Measurements from ENCODE around the gene TUBAL3.
"Not testable (repeated sequence)": the region's sequence is repeated elsewhere in the genome, so short reads cannot be mapped to it uniquely, and the experiment has no call there.

TUBAL3 gene

DNA sequence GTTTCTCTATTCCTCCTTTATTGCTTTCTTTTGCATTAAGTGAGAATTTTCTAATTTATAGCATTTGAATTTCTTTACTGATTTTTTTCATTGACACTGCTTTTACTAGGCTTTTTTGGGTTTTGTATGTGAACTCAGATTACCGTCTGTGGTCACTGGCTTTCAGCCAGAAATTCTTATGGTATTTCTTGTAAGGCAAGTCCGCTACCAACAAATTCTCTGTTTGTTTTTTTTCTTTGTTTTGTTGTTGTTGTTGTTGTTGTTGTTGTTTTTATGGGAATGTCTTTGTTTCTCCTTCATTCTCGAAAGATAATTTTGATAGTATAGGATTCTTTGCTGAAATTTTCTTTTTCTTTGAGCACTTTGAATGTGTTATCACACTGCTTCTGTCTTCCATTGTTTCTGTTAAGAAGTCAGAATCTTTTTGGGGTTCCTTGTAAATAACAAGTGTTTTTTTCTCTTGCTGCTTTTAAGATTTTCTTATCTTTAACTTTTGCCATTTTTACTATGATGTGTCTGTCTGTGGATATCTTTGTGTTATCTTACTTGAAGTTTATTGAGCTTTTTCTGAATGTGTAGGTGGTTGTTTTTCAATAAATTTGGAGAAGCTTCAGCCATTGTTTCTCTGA lies 15.0 kb upstream of the TUBAL3 start:
- DNase-seq = no peak

DNA sequence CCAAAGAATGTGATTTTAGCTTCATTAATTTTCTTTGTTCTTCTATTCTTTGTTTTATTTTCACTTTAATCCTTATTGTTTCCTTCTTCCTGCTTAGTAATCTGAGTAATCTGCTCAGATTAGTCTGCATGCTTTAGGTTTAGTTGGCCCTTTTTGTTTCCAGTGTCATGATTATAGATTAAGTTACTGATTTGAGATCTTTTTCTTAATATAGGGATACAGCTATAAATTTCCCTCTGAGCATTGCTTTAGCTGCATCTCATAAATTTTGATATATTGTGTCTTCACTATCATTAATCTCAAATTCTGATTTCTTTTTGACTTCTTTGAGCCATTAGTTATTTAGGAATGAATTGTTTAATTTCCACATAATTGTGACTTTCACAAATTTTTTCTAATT lies 14.0 kb upstream of the TUBAL3 start:
- DNase-seq = no peak

DNA sequence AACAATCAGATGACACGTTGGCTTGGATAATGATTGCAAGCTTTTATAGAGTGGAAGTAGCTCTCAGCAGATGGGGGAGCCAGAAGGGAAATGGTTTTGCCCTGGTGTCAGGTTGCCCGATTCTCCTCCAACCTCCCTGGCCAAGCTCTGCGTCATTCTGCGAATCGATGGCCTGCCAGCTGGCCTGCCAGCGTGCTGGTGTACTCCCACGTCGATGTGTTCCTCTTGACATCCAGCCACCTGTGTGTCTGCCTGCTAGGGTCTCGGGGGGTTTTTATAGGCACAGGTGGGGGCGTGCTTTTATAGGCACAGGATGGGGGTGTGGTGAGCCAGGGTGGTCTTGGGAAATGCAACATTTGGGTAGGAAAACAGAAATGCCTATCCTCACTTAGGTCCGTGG lies 12.4 kb upstream of the TUBAL3 start:
- no peak for DNase-seq

DNA sequence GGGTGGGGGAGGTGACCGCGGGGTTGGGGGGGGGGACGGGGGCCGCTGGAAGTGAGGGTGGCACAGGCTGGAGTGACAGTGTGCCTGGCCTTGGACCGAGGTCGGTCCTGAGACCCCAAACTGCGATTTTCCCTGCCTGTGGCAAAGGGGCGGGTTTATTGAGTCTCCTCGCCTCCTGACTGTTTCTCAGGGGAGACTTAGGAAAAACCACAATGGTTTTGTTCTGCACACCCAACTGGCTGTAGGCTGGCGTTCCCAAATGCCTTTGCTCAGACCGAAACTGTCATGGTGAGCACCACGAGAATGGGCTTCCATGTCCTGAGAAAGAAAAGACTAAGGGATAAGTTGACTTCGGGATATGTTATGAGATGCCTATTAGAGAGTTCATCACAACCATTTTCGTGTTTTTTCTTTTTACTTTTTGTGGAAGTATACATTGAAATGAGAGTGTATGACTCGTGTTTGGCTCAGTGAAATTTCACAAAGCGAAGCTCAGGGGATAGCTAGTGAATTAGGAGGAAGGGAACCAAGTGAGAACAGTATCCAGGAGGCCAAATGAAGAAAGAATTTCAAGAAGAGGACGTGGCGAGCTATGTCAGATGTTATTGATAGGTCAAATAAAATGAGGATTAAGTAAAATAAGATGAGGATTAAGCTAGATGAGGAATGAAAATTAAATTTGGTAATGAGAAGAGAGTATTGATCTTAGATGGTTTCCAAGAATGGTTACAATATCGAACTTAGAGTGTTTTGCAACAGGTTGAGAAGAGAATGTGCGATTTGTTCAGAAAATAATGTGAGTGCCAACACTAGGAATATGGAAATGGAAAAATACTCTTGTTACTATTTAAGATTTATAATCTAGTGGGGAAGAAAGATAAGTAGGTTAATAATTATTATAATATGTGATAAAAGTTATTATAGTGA lies 8.6 kb upstream of the TUBAL3 start:
- DNase-seq = no peak

- peak; percentile 69 for DNase-seq
These were observed 7.8 kb upstream of the TUBAL3 start, which contains the start of gene NET1 for GRCh38 chr10:5412277-5412941. Gene NET1, plus strand, starts transcription at chr10:5412557. Its CDS starts 136 bp downstream, at chr10:5412693.

GRCh38 chr10:5411941-5412276 lies 7.3 kb upstream of the TUBAL3 start:
- no peak for DNase-seq

GRCh38 chr10:5410787-5411186 lies 6.2 kb upstream of the TUBAL3 start:
- DNase-seq = not testable (repeated sequence)

GRCh38 chr10:5406918-5407317 lies 2.3 kb upstream of the TUBAL3 start:
- no peak for DNase-seq

DNA sequence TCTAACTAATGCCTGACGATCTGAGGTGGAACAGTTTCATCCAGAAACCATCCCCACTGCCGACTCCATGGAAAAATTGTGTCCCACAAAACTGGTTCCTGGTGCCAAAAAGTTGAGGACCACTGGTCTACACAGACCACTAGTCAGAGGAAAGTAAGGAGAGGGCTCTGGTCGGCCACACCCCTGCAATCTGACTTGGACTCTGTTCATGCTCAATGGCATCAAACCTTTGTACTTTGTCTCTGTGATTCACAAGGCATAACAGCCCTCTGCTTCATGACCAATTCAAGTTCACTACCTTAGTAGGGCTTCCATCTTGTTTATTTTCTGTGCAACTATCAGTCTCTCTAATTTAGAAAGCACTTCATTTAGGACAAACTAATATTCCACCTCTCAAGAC lies 1.8 kb downstream of the TUBAL3 start:
- DNase-seq = no peak

DNA sequence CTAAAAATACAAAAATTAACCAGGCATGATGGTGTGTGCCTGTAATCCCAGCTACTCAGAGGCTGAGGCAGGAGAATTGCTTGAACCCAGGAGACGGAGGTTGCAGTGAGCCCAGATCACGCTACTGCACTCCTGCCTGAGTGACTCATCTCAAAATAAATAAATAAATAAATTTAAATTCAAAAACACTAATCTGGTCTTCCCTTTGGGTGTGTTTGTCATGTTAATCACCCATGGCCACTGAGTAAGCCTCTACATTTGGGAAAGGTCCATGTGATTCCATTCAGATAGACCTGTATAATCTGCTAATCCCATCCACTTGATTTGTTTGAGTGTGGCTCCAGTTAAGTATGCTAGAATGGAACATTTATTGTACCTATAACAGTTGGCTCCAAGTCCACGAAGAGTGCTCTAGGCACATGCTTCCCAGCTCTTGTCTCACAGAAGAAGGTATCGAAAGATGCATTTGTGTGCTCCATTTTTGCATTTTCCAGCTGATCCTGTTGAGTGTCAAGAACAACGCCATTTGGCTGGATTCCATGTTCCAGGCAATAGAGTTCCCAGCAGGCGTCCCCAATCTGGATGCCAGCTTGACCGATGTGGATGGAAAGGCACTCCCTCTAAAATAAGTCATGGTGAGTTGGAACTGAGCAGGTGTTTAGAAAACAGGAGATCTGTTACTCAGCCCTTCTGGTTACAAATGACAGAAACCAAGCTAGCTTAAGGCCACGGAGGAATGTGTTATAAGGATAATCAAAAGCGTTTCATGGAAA lies 4.0 kb downstream of the TUBAL3 start:
- no peak for DNase-seq

- DNase-seq = no peak
These were observed 5.3 kb downstream of the TUBAL3 start for GRCh38 chr10:5399332-5399731.

- DNase-seq = no peak
These were observed 7.9 kb downstream of the TUBAL3 start for GRCh38 chr10:5396556-5397300.

- no peak for DNase-seq
These were observed 9.5 kb downstream of the TUBAL3 start for GRCh38 chr10:5395168-5395567.

DNA sequence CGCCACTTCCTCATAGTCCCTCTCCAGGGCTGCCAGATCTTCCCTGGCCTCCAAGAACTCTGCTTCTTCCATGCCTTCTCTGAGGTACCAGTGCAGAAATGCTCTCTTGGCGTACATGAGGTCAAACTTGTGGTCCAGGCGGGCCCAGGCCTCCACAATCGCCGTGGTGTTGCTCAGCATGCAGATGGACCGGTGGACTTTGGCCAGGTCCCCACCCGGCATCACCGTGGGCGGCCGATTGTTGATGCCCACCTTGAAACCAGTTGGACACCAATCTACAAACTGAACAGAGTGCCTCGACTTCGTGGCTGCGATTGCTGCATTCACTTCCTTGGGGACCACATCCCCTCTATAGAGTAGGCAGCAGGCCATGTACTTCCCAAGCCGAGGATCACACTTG lies 11.1 kb downstream of the TUBAL3 start:
- no peak for DNase-seq

GRCh38 chr10:5391790-5392189 lies 12.8 kb downstream of the TUBAL3 start:
- DNase-seq = no peak

DNA sequence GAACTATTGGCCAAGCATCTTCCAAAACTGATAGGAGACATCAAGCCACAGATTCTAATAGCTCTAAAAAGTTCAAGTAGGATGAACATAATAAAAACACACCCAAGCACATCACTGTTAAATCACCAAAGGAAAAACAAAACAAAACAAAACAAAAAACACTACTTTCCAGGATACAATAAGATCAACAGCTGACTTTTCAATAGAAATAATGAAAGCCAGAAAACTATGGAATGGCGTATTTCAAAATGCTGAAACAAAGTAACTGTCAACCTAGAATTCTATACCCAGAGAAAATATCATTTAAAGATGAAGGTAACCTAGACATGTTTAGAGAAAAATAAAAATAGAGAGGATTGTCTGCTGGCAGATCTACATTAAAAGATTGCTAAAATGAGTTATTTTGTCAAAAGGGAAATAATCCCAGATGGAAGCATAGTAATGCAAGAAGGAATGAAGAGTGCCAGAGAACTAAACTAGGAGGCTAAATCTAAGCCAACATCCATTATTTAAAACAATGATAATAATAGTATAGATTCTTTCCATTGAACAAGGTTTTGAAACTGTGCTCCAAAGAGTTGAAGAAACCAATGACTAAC lies 13.9 kb downstream of the TUBAL3 start:
- DNase-seq = no peak

DNA sequence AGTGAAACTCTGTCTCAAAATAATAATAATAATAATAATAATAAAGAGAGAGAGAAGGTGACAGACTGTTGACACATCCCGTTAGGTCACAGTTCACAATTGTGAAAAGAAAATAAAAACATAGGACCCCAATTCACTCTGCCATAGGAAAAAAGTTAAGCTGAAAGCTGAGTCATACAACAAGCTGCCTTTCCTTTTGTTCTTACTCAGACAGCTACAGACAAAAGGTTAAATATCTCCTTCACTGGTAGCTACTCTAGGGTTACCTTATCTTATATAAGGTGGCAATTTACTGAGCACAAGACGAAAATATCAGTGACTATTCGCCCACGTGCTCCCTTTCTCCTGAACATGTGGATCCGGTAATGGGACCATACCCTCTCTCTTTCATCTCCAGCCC lies 17.5 kb downstream of the TUBAL3 start:
- no peak for DNase-seq

DNA sequence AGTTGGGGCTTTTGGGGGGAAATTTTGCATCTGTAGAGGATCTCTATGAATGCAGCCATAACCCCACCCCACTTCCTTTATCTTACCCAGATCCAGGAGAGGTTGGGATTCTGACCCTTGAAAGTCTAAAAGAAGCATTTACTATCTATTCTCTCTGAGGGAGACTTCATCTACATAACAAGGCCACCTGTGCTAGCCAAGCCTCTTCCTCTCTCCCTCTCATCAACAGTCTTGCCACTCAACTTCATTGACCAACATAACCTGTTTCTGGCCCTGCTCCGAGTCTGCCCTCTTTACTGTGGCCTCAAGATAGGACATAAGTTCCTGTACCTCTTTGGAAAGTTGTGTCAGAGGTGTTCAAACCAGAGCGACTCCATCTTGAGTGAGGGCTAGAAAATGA lies 19.4 kb downstream of the TUBAL3 start:
- no peak for DNase-seq

DNA sequence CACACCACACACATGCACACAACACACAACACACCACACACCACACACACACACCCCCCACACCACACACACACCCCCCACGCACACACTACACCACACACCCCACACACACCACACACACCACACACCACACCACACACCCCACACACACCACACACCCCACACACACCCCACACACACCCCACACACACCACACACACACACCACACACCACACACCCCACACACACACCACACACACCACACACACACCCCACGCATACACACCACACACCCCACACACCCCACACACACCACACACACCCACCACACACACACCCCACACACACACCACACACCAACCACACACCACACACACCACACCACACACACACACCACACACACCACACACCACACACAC lies 23.4 kb downstream of the TUBAL3 start:
- no peak for DNase-seq

DNA sequence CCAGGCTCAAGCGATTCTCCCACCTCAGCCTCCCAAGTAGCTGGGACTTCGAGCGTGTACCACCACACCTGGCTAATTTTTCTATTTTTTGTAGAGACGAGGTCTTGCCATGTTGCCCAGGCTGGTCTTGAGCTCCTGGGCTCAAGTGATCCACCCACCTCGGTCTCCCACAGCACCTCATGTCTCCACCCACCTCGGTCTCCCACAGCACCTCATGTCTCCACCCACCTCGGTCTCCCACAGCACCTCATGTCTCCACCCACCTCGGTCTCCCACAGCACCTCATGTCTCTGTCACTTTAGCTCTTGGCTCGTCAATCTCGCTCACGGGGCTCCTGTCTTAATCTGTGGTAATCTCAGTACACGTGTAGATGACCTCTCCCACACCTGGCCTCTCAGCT lies 24.2 kb downstream of the TUBAL3 start:
- not testable (repeated sequence) for DNase-seq

DNA sequence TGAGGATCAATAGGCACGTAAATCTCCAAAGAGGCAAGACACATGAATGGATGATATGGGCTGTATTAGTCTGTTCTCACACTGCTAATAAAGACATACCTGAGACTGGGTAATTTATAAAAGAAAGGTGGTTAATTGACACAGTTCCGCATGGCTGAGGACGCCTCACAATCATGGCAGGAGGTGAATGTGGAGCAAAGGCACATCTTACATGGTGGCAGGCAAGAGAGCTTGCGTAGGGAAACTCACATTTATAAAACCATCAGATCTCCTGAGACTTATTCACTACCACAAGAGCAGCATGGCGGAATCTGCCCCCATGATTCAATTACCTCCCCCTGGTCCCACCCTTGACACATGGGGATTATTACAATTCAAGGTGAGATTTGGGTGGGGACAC lies 25.4 kb downstream of the TUBAL3 start:
- not testable (repeated sequence) for DNase-seq

DNA sequence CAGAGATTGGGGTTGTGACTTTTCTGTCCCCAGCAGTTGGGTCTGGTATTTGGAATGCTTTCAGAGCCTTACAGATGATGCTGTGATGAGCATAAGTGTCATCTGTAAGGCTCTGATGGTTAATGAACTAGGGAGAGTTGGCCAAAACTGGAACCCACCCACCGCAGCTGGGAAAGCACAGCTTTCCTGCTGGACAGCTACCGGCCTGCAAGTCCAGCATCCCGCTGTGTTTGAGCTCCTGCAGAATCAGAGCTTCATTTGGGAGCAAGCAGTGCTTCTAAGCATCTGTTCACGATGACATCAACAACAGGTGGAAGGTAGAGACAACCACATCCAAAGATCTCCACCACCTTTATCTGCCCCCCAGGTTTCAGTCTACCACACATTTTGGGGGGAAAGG lies 28.2 kb downstream of the TUBAL3 start:
- DNase-seq = no peak
